Body of pancreas (tissue), 4 donors: ENCODE data around the gene LY6G5C.

Experiments used
- CTCF ChIP-seq, 7 experiments: fragments of 450-650 bp in 4 of 7; fragments of 200-600 bp in 3 of 7; sonication (generic) in 3 of 7; IDR thresholded peaks; one replicate each; pipeline ENCODE4 v1.5.1; 2016 to 2019; ENCODE audit warnings: antibody characterized with exemption in 7 of 7
- POLR2A ChIP-seq, 3 donors: fragments of 450-650 bp; IDR thresholded peaks; one replicate each; pipeline ENCODE4 v1.6.1; 2016; ENCODE audit warnings: antibody characterized with exemption in 3 of 3, mild to moderate bottlenecking in 2 of 3

- TF ChIP-seq CTCF (IDR thresholded peaks at IDR 0.05) (no peak), POLR2A (IDR thresholded peaks at IDR 0.05) (no peak)
Measured at GRCh38 chr6:31640612-31641011, 40.3 kb downstream of the LY6G5C start.
